Neural cell (in vitro differentiated cells): Measurements from ENCODE around the gene RAI1. TPM values are rescaled to one million over a fixed set of nuclear protein-coding genes. Genes with fewer than 3 reads are reported as not detected.
"Not testable (repeated sequence)": the region's sequence is repeated elsewhere in the genome, so short reads cannot be mapped to it uniquely, and the experiment has no call there.

ENCODE experiments used
- H2AFZ ChIP-seq: fragments of 200-600, 300-800 bp; sonication (generic), shearing (Covaris generic); 2 replicates; pipeline ENCODE4 v1.6.0; 2014; ENCODE audit warnings: low read depth, mild to moderate bottlenecking, antibody characterized with exemption, low read length, moderate library complexity
- H3F3A ChIP-seq: fragments of 200-600 bp; shearing (Covaris generic); 2 replicates; pipeline ENCODE4 v1.6.1; 2016; ENCODE audit warnings: mild to moderate bottlenecking, moderate library complexity, mixed read lengths, antibody characterized with exemption, low read length; ENCODE audit not compliant: insufficient read depth, poor library complexity, severe bottlenecking
- H3K27ac ChIP-seq: fragments of 200-600, 300-800 bp; sonication (generic), shearing (Covaris generic); 2 replicates; pipeline ENCODE4 v1.5.1; 2014; ENCODE audit warnings: mild to moderate bottlenecking, low read length, moderate library complexity
- H3K27me3 ChIP-seq: fragments of 300-800, 200-600 bp; sonication (generic), shearing (Covaris generic); 2 replicates; pipeline ENCODE4 v1.6.0; 2014; ENCODE audit warnings: mild to moderate bottlenecking, low read depth, low read length, moderate library complexity; ENCODE audit not compliant: insufficient read depth
- H3K36me3 ChIP-seq: fragments of 300-800, 200-600 bp; sonication (generic), shearing (Covaris generic); 2 replicates; pipeline ENCODE4 v1.5.1; 2014; ENCODE audit warnings: mild to moderate bottlenecking, antibody characterized with exemption, low read length, moderate library complexity; ENCODE audit not compliant: insufficient read depth
- H3K4me2 ChIP-seq: fragments of 300-800, 200-600 bp; sonication (generic), shearing (Covaris generic); 2 replicates; pipeline ENCODE4 v1.6.0; 2014; ENCODE audit warnings: mild to moderate bottlenecking, low read length
- H3K4me3 ChIP-seq: fragments of 300-800, 200-600 bp; sonication (generic), shearing (Covaris generic); 2 replicates; pipeline ENCODE4 v1.5.1; 2014; ENCODE audit warnings: mild to moderate bottlenecking, low read length, moderate library complexity
- H3K79me2 ChIP-seq: fragments of 200-600 bp; shearing (Covaris generic); replicated peaks from 2 replicates; pipeline ENCODE4 v1.6.0; 2014; ENCODE audit warnings: mild to moderate bottlenecking, low read length, moderate library complexity; ENCODE audit not compliant: insufficient read depth
- H3K9ac ChIP-seq: fragments of 300-800, 200-600 bp; sonication (generic), shearing (Covaris generic); 2 replicates; pipeline ENCODE4 v1.6.1; 2016; ENCODE audit warnings: mild to moderate bottlenecking, low read length, mixed read lengths
- H3K9me2 ChIP-seq: fragments of 200-600 bp; shearing (Covaris generic); 2 replicates; pipeline ENCODE4 v1.6.1; 2016; ENCODE audit warnings: mild to moderate bottlenecking, low read length, mixed read lengths; ENCODE audit not compliant: insufficient read depth
- H3K9me3 ChIP-seq: fragments of 200-600, 300-800 bp; sonication (generic), shearing (Covaris generic); 2 replicates; pipeline ENCODE4 v1.6.1; 2016; ENCODE audit warnings: mild to moderate bottlenecking, mixed run types, low read length, moderate library complexity, mixed read lengths
- H4K20me1 ChIP-seq: fragments of 200-600 bp; shearing (Covaris generic); 2 replicates; pipeline ENCODE4 v1.6.1; 2016; ENCODE audit warnings: mild to moderate bottlenecking, mixed run types; ENCODE audit not compliant: insufficient read depth
- CTCF ChIP-seq: fragments of 450-650 bp; IDR thresholded peaks from 2 replicates; pipeline ENCODE4 v1.5.1; 2014; ENCODE audit warnings: antibody characterized with exemption, mild to moderate bottlenecking, moderate library complexity; ENCODE audit not compliant: poor library complexity, severe bottlenecking
- EP300 ChIP-seq: fragments of 450-650 bp; conservative IDR thresholded peaks from 2 replicates; pipeline ENCODE4 v1.6.1; 2014; ENCODE audit warnings: antibody characterized with exemption, mild to moderate bottlenecking, moderate library complexity; ENCODE audit not compliant: poor library complexity, severe bottlenecking
- EZH2 ChIP-seq: fragments of 200-600, 300-800 bp; shearing (Covaris generic), sonication (generic); IDR thresholded peaks from 2 replicates; pipeline ENCODE4 v1.6.1; 2014; ENCODE audit warnings: antibody characterized with exemption, low read length, borderline replicate concordance, mild to moderate bottlenecking; ENCODE audit not compliant: insufficient read depth, poor library complexity, severe bottlenecking
- MXI1 ChIP-seq: fragments of 450-650 bp; conservative IDR thresholded peaks from 2 replicates; pipeline ENCODE4 v1.6.1; 2014; ENCODE audit warnings: antibody characterized with exemption, mild to moderate bottlenecking; ENCODE audit not compliant: poor library complexity, severe bottlenecking
- POLR2AphosphoS5 ChIP-seq: IDR thresholded peaks from 2 replicates; pipeline ENCODE4 v1.6.1; 2012
- RAD21 ChIP-seq: fragments of 450-650 bp; conservative IDR thresholded peaks from 2 replicates; pipeline ENCODE4 v1.6.1; 2014; ENCODE audit warnings: antibody characterized with exemption, mild to moderate bottlenecking, moderate library complexity
- REST ChIP-seq: IDR thresholded peaks from 2 replicates; pipeline ENCODE4 v1.6.1; 2012; ENCODE audit warnings: borderline replicate concordance
- SMC3 ChIP-seq: fragments of 450-650 bp; conservative IDR thresholded peaks from 2 replicates; pipeline ENCODE4 v1.6.1; 2014; ENCODE audit warnings: antibody characterized with exemption, mild to moderate bottlenecking, moderate library complexity; ENCODE audit not compliant: poor library complexity
- TAF1 ChIP-seq: IDR thresholded peaks from 2 replicates; pipeline ENCODE4 v1.6.1; 2012; ENCODE audit warnings: low read depth
- polyA plus RNA-seq: library from polyadenylated mRNA; depleted of rRNA; stranded (reverse); fragments of >200 nt; gene quantifications from 2 replicates; pipeline ENCODE4 v1.2.3, GENCODE V29; 2014

Gene RAI1
- polyA plus RNA-seq, 1 donor from 2014 or later: 16.9 TPM

GRCh38 chr17:17677299-17678040 lies 3.8 kb upstream of the RAI1 start:
- Histone ChIP-seq H3K9me2 (no peaks in the 10 kb centered on the region), H2AFZ (no peak overlapping the region), H3K36me3 (no peaks in the 10 kb centered on the region), H4K20me1 (no peaks in the 10 kb centered on the region), H3K4me2 (no peak overlapping the region), H3K9me3 (no peaks in the 10 kb centered on the region), H3K27ac (no peak overlapping the region), H3K79me2 (peaks cover 4% of the 10 kb centered on the region), H3F3A (no peaks in the 10 kb centered on the region), H3K9ac (no peak overlapping the region), H3K27me3 (no peaks in the 10 kb centered on the region), H3K4me3 (no peak overlapping the region)
- no peak for TF ChIP-seq EZH2
- TF ChIP-seq CTCF: no peak
- no peak for TF ChIP-seq SMC3
- no peak for TF ChIP-seq RAD21
- TF ChIP-seq REST: no peak
- TF ChIP-seq MXI1: no peak
- no peak for TF ChIP-seq EP300
- no peak for TF ChIP-seq TAF1
- TF ChIP-seq POLR2AphosphoS5: no peak

- H3K9me2 ChIP-seq, H4K20me1 ChIP-seq, H3K9me3 ChIP-seq, H3K36me3 ChIP-seq, H3K4me3 ChIP-seq, H3K27ac ChIP-seq, H2AFZ ChIP-seq, H3K27me3 ChIP-seq, H3F3A ChIP-seq, H3K9ac ChIP-seq, H3K4me2 ChIP-seq: not testable (repeated sequence)
- peaks cover 10% of the 10 kb centered on the region for H3K79me2 ChIP-seq
Measured at GRCh38 chr17:17678063-17678699, 3.1 kb upstream of the RAI1 start.
